ENCODE measurements around the gene SGF29. TPM values are rescaled to one million over a fixed set of nuclear protein-coding genes. Genes with fewer than 3 reads are reported as not detected.
"Not testable (repeated sequence)": the region's sequence is repeated elsewhere in the genome, so short reads cannot be mapped to it uniquely, and the experiment has no call there.

SGF29 gene
- total RNA-seq, 4 donors from 2014 or later, result 20.3 to 45.1 (median 35.3) TPM

GRCh38 chr16:28615486-28616223 is 61.9 kb downstream of the SGF29 start:
- 8 to 16% methylated on average over 2 to 10 of the region's 24 CpGs for WGBS, 2 donors (ENCODE audit: low coverage in 1 of 2)
- not testable (repeated sequence) for ATAC-seq

GRCh38 chr16:28616224-28616577 is 62.5 kb downstream of the SGF29 start:
- H3K4me3 ChIP-seq, H3K27ac ChIP-seq, H3K9me3 ChIP-seq, ATAC-seq, H3K27me3 ChIP-seq, H3K36me3 ChIP-seq, H3K4me1 ChIP-seq: not testable (repeated sequence)
- WGBS, 2 donors (ENCODE audit: low coverage in 1 of 2), result 65 to 73% methylated on average over 7 of the region's 7 CpGs

More at GRCh38 chr16:28615486-28616223, 61.9 kb downstream of the SGF29 start:
- H3K36me3 ChIP-seq, H3K4me1 ChIP-seq, H3K27me3 ChIP-seq, H3K4me3 ChIP-seq, H3K27ac ChIP-seq, H3K9me3 ChIP-seq: not testable (repeated sequence)
- peak in 3 of 4 experiments; percentile 68 to 74 (median 73) for TF ChIP-seq CTCF (IDR thresholded peaks at IDR 0.05)

- H3K27ac ChIP-seq, result no peak overlapping the region
- no peak for ATAC-seq
- TF ChIP-seq CTCF (IDR thresholded peaks at IDR 0.05) (no peak), POLR2AphosphoS5 (IDR thresholded peaks at IDR 0.05) (no peak), EP300 (IDR thresholded peaks at IDR 0.05) (no peak), POLR2A (IDR thresholded peaks at IDR 0.05) (no peak)
- WGBS, 2 donors (ENCODE audit: low coverage in 1 of 2), result 83 to 88% methylated on average over 7 of the region's 7 CpGs
- H3K4me1 ChIP-seq, result no peaks in the 10 kb centered on the region
- H3K9me3 ChIP-seq, result no peaks in the 10 kb centered on the region
- H3K36me3 ChIP-seq, result peaks cover 0 to 5% of the 10 kb centered on the region in 2 donors
- H3K27me3 ChIP-seq, result peaks cover 6% of the 10 kb centered on the region
- no peak overlapping the region for H3K4me3 ChIP-seq
Measured at GRCh38 chr16:28616636-28617035, 62.9 kb downstream of the SGF29 start.

- no peak overlapping the region for H3K4me3 ChIP-seq
- H3K27me3 ChIP-seq, result peaks cover 7% of the 10 kb centered on the region
- no peak overlapping the region for H3K27ac ChIP-seq
- TF ChIP-seq POLR2A (IDR thresholded peaks at IDR 0.05), result no peak
- no peak for TF ChIP-seq POLR2AphosphoS5 (IDR thresholded peaks at IDR 0.05)
- TF ChIP-seq CTCF (IDR thresholded peaks at IDR 0.05), result no peak
- no peak for TF ChIP-seq EP300 (IDR thresholded peaks at IDR 0.05)
- 33 to 42% methylated on average over 2 to 3 of the region's 4 CpGs for WGBS, 2 donors (ENCODE audit: low coverage in 1 of 2)
- no peaks in the 10 kb centered on the region for H3K9me3 ChIP-seq
- peaks cover 0 to 5% of the 10 kb centered on the region in 2 donors for H3K36me3 ChIP-seq
- ATAC-seq, result no peak
- H3K4me1 ChIP-seq, result peaks cover 0 to 6% (median 0%) of the 10 kb centered on the region in 3 donors
Measured at GRCh38 chr16:28617874-28618273, 64.2 kb downstream of the SGF29 start.

- H3K4me3 ChIP-seq, H3K27me3 ChIP-seq, H3K36me3 ChIP-seq, ATAC-seq, H3K27ac ChIP-seq, H3K9me3 ChIP-seq: not testable (repeated sequence)
- H3K4me1 ChIP-seq, result peaks cover 0 to 16% (median 0%) of the 10 kb centered on the region in 3 donors
- 100% methylated on average over 1 of the region's 1 CpG; no CpG with 5 or more reads in 1 of the 2 donors for WGBS, 2 donors (ENCODE audit: low coverage in 1 of 2)
Measured at GRCh38 chr16:28620316-28620715, 66.6 kb downstream of the SGF29 start.

- Histone ChIP-seq H3K36me3 (peaks cover 0 to 5% of the 10 kb centered on the region in 2 donors), H3K4me3 (no peak overlapping the region), H3K27me3 (peaks cover 6% of the 10 kb centered on the region), H3K27ac (no peak overlapping the region), H3K4me1 (peaks cover 0 to 16% (median 0%) of the 10 kb centered on the region in 3 donors), H3K9me3 (no peaks in the 10 kb centered on the region)
- WGBS, 2 donors (ENCODE audit: low coverage in 1 of 2), result 60 to 77% methylated on average over 2 to 7 of the region's 7 CpGs
- no peak for ATAC-seq
- TF ChIP-seq EP300 (IDR thresholded peaks at IDR 0.05) (no peak), CTCF (IDR thresholded peaks at IDR 0.05) (no peak)
Measured at GRCh38 chr16:28621481-28622155, 67.9 kb downstream of the SGF29 start.

- WGBS, 2 donors (ENCODE audit: low coverage in 1 of 2), result 52 to 63% methylated on average over 8 to 10 of the region's 24 CpGs
- Histone ChIP-seq H3K4me3 (peak overlapping the region; percentile 32 to 54), H3K27ac (peak overlapping the region in 2 of 4 donors; percentile 43 to 64), H3K4me1 (peaks cover 0 to 16% (median 0%) of the 10 kb centered on the region in 3 donors)
- not testable (repeated sequence) for H3K36me3 ChIP-seq, ATAC-seq, H3K27me3 ChIP-seq, H3K9me3 ChIP-seq
Measured at GRCh38 chr16:28622532-28623171, 68.9 kb downstream of the SGF29 start.
